ENCODE measurements around the gene C1QL1.
"Not testable (repeated sequence)": the region's sequence is repeated elsewhere in the genome, so short reads cannot be mapped to it uniquely, and the experiment has no call there.

C1QL1 gene

GRCh38 chr17:44959821-44960531 is 8.1 kb downstream of the C1QL1 start:
- DNase-seq: no peak

DNA sequence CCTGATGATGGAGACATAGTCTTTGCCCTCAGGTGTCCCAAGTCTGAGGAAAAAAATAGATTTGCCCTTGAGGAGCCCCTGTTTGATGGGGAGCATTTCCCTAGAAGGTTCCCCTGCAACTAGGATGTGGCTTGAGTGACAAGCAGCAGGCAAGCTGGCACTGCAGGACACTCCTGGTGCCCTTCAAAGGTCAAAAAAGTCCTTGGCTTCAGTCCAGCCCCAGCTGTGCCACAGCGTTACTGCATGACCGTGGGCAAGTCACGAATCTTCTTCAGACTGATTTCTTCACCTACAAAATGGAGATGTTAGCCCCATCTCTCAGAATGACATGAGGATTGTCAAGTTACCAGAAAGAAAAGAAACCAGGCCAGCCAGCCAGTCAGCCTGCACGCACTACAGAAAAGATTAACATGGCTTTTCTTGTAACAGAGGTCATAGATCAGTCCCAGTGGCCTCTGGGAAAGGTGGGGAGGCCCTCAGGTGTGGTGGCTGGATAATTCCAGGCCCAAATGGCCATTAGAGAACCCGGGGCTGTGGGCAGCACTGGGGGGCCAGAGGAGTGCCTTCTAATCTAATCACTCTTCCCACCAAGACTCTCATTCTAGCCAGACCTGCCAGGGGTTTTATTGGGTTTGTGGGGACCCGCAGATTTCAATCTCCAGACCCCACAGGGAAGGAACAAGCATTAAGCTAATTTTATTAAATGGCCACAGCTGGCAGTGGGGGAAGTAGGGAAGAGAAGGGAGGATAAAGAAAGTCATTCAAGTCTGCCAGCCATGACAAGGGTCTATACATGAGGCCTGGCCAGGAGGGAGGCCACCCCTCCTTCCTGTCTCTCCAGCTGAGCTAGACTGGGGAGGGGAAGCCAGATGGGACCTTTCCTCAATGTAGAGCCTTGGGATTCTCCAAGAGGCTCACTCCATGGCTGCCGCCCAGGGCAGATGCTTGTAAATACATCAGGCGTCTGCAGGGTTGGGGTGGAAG is 10.8 kb downstream of the C1QL1 start:
- DNase-seq: no peak

GRCh38 chr17:44955674-44956425 is 12.3 kb downstream of the C1QL1 start:
- DNase-seq: no peak

GRCh38 chr17:44952946-44953475 is 15.1 kb downstream of the C1QL1 start:
- no peak for DNase-seq

GRCh38 chr17:44948315-44948795 is 19.7 kb downstream of the C1QL1 start:
- no peak for DNase-seq

DNA sequence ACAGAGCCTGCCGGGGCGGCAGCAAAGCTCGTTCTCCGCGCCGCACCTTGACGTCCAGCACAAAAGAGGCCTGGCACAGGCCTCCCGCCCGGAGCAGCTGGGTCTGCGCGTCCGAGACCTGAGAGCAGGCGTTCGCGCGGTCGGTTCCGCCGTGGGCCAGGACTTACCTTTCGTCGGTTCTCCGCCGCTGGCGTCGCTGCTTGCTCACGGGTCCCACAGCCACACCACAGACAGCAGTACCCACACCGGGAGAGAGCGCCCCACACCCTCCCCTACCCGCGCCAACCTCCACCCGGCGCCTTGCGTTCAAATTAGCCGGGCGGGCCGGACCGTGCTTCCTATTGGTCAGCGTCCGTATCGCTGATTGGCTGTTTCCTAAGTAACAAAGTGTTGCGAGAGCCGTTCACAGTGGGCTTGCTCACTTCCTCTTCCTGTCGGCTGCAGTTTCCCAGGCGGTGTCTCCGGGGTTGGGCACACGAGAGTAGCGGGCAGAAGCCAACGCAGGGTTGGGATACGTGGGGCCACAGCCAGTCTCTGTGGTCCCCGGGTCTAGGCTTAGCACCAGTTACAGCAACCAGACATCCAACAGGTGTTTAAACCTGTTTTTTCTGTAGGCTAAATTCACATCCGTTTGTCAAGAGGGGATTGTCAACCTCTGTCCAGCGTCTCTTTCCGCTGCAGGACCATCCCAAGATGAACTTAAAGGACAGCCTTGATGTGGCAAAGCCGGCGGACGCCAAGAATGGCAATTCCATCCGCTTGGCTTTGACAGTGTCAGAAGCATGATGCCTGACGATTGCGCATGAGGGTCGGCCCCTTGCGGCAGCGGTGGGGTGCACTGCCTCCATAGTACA is 20.4 kb downstream of the C1QL1 start, which contains the start of gene KIF18B:
Gene KIF18B (minus strand): TSS at position 313 of the 854 bp plus-strand sequence. CDS start 11,429 bp downstream, outside the sequence.
- DNase-seq: peak; percentile 94

GRCh38 chr17:44945652-44946051 is 22.5 kb downstream of the C1QL1 start:
- DNase-seq: not testable (repeated sequence)

GRCh38 chr17:44942456-44942855 is 25.6 kb downstream of the C1QL1 start:
- DNase-seq: no peak

- no peak for DNase-seq
Observed at GRCh38 chr17:44941712-44942331, 26.3 kb downstream of the C1QL1 start.

DNA sequence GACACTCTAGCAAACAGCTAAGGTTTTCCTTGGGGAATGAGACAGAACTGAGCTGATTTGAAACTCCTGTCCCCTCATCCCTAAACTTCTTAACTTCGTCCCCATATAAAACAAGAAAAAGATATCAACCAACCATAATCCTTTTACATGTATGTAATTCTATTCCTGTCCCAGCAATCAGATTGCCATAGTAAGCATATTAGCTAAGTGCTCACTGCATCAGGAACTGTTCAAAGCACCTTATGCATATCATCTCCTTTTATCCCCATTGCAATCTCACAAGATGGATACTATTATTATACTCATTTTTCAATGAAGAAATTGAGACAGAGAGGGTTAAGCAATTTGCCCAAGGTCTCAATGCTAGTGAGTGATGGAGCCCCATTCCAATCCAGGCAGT is 27.3 kb downstream of the C1QL1 start:
- no peak for DNase-seq

GRCh38 chr17:44940317-44940716 is 27.8 kb downstream of the C1QL1 start:
- DNase-seq: no peak

- DNase-seq: no peak
Observed at GRCh38 chr17:44935116-44935515, 33.0 kb downstream of the C1QL1 start.

- DNase-seq: no peak
Observed at GRCh38 chr17:44934745-44935105, 33.4 kb downstream of the C1QL1 start.

GRCh38 chr17:44933824-44934744 is 34.0 kb downstream of the C1QL1 start:
- no peak for DNase-seq

GRCh38 chr17:44932787-44933097 is 35.4 kb downstream of the C1QL1 start:
- no peak for DNase-seq

- DNase-seq: no peak
Observed at GRCh38 chr17:44932096-44932786, 35.9 kb downstream of the C1QL1 start.

- no peak for DNase-seq
Observed at GRCh38 chr17:44931376-44931775, 36.7 kb downstream of the C1QL1 start.

- DNase-seq: no peak
Observed at GRCh38 chr17:44930667-44931066, 37.4 kb downstream of the C1QL1 start.

DNA sequence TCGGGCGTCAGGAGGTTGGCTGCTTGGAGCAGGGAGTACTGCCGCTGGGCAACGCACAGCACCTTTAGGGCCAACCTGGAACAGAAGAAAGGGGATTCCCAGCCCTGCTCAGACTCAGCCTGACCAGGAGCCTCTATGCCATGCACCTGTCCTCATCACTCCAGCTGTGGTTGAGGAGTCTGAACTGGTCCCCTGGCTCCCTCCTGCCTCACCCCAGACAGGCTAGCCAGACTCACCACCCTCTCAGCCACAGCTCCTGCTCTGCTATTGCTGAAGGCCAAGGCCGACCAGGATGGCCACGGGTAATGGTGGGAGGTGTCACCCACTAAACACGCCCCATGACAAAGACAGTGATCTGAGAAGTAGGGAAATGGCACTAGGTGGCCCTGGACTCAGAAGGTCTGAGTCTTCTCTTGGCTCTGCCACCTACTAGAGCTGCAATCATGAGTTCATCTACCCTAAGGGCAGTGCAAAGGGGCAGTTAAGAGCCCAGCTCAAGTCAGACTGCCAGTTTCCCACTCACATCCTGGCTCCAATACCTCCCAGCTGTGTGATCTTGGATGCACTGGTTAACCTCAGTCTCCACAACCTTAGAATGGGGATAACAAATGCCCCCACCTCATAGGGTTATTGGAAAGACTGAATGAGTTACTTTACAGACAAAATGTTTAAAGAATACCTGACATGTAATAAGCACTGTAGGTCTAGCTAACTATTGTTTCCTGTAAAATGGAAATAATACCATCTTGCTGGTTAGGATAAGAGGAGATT is 39.0 kb downstream of the C1QL1 start:
- no peak for DNase-seq

Measured in GF-D8 (cell line).